MM.1S (cell line): ENCODE measurements around the gene FOXO1.

Experiments used
- DNase-seq: peaks from one replicate; pipeline ENCODE4 v3.0.0-alpha.2; 2015
- H2AFZ ChIP-seq: fragments of 300-600 bp; sonication (generic); 2 replicates; pipeline ENCODE4 v1.6.0; 2016; ENCODE audit warnings: antibody characterized with exemption, low read length
- H3F3A ChIP-seq: fragments of 300-600 bp; sonication (generic); 2 replicates; pipeline ENCODE4 v1.6.1; 2016; ENCODE audit warnings: mild to moderate bottlenecking, antibody characterized with exemption, low read length, moderate library complexity, mixed read lengths; ENCODE audit not compliant: insufficient read depth
- H3K27ac ChIP-seq: fragments of 300-600 bp; sonication (generic); 2 replicates; pipeline ENCODE4 v1.5.1; 2016; ENCODE audit warnings: mild to moderate bottlenecking, low read length
- H3K27me3 ChIP-seq: fragments of 300-600 bp; sonication (generic); replicated peaks from 2 replicates; pipeline ENCODE4 v1.6.0; 2016; ENCODE audit warnings: low read length; ENCODE audit not compliant: insufficient read depth
- H3K36me3 ChIP-seq: fragments of 300-600 bp; sonication (generic); replicated peaks from 2 replicates; pipeline ENCODE4 v1.6.1; 2016; ENCODE audit warnings: mild to moderate bottlenecking, low read length, mixed read lengths; ENCODE audit not compliant: insufficient read depth
- H3K4me1 ChIP-seq: fragments of 300-600 bp; sonication (generic); 2 replicates; pipeline ENCODE4 v1.6.1; 2016; ENCODE audit warnings: low read length, mixed read lengths
- H3K4me2 ChIP-seq: fragments of 300-600 bp; sonication (generic); 2 replicates; pipeline ENCODE4 v1.6.0; 2016; ENCODE audit warnings: low read depth, low read length
- H3K4me3 ChIP-seq: fragments of 300-600 bp; sonication (generic); 2 replicates; pipeline ENCODE4 v1.5.1; 2016; ENCODE audit warnings: low read length, mixed read lengths
- H3K79me2 ChIP-seq: fragments of 300-600 bp; sonication (generic); 2 replicates; pipeline ENCODE4 v1.6.1; 2016; ENCODE audit warnings: mixed run types, low read length, mixed read lengths
- H3K9ac ChIP-seq: fragments of 300-600 bp; sonication (generic); 2 replicates; pipeline ENCODE4 v1.6.1; 2016; ENCODE audit warnings: low read length, mixed read lengths
- H3K9me2 ChIP-seq: fragments of 300-600 bp; sonication (generic); replicated peaks from 2 replicates; pipeline ENCODE4 v1.6.1; 2016; ENCODE audit warnings: mild to moderate bottlenecking, low read length, mixed read lengths; ENCODE audit not compliant: insufficient read depth
- H3K9me3 ChIP-seq: fragments of 300-600 bp; sonication (generic); replicated peaks from 2 replicates; pipeline ENCODE4 v1.6.1; 2016; ENCODE audit warnings: mild to moderate bottlenecking, low read length, mixed read lengths; ENCODE audit not compliant: insufficient read depth
- H4K20me1 ChIP-seq: fragments of 300-600 bp; sonication (generic); 2 replicates; pipeline ENCODE4 v1.6.1; 2016; ENCODE audit warnings: mild to moderate bottlenecking, low read length, moderate library complexity, mixed read lengths; ENCODE audit not compliant: insufficient read depth
- EZH2 ChIP-seq: fragments of 300-600 bp; sonication (generic); optimal IDR thresholded peaks from 2 replicates; pipeline ENCODE3; 2017; ENCODE audit warnings: low read depth, mild to moderate bottlenecking, antibody characterized with exemption, low read length, mixed read lengths
- EZH2phosphoT487 ChIP-seq: fragments of 300-600 bp; sonication (generic); IDR thresholded peaks from 2 replicates; pipeline ENCODE4 v1.6.1; 2018; ENCODE audit warnings: antibody characterized with exemption, low read length
- TF ChIP-seq, protein P1 (sequence below): fragments of 300-600 bp; sonication (generic); IDR thresholded peaks from 2 replicates; pipeline ENCODE4 v1.5.1; 2016; ENCODE audit warnings: antibody characterized with exemption, low read length, mixed read lengths

The FOXO1 gene

DNA sequence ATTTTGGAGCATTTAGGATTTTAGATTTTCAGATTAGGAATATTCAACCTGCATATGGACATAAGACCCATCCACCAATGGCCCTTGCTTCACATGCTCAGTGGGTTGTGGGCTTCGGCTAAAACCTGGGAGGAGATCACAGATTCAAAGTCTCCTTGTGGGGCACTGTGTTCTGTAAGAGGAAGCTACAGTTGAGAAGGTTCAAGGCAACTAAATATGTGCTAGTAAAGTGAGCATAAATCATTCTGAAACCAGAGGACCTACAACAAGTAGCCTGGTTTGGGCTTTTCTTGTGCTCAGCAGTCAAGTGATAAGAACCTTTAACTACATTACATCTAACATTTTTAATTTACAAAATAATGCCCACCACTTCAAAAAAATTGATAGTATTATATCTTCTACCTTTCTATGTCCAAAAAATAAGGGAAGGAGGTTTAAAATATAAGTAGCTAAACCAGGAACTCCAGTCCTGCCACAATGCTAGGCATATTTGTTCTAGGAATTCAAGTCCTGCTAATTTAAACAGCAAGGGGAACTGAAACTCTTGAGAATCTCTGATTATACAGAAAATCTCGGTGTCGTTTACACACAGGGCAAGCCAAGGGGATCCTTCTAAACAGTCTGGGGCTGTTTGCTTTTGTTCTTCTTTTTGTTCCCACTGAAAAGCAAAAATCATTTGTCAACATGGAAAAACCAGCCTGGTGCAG, 36.6 kb downstream of the FOXO1 start:
- Histone ChIP-seq H3K36me3 (no peaks in the 10 kb centered on the region), H3K9me2 (no peaks in the 10 kb centered on the region), H3K4me1 (no peaks in the 10 kb centered on the region), H3K27ac (peak overlapping the region; percentile 71; the same call in 1 of the 2 replicates), H2AFZ (no peak overlapping the region), H3K9ac (peak overlapping the region; percentile 21; the same call in 1 of the 2 replicates), H3F3A (no peaks in the 10 kb centered on the region; the same call in 1 of the 2 replicates), H3K4me3 (no peak overlapping the region), H3K4me2 (peak overlapping the region; percentile 43), H3K27me3 (no peaks in the 10 kb centered on the region), H3K79me2 (peaks cover 23% of the 10 kb centered on the region), H3K9me3 (no peaks in the 10 kb centered on the region), H4K20me1 (no peaks in the 10 kb centered on the region)
- TF ChIP-seq, protein P1, sequence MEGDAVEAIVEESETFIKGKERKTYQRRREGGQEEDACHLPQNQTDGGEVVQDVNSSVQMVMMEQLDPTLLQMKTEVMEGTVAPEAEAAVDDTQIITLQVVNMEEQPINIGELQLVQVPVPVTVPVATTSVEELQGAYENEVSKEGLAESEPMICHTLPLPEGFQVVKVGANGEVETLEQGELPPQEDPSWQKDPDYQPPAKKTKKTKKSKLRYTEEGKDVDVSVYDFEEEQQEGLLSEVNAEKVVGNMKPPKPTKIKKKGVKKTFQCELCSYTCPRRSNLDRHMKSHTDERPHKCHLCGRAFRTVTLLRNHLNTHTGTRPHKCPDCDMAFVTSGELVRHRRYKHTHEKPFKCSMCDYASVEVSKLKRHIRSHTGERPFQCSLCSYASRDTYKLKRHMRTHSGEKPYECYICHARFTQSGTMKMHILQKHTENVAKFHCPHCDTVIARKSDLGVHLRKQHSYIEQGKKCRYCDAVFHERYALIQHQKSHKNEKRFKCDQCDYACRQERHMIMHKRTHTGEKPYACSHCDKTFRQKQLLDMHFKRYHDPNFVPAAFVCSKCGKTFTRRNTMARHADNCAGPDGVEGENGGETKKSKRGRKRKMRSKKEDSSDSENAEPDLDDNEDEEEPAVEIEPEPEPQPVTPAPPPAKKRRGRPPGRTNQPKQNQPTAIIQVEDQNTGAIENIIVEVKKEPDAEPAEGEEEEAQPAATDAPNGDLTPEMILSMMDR: no peak
- no peak for TF ChIP-seq EZH2phosphoT487
- TF ChIP-seq EZH2: no peak
- peak; percentile 8 for DNase-seq

GRCh38 chr13:40626977-40627376, 39.5 kb downstream of the FOXO1 start:
- no peaks in the 10 kb centered on the region for H4K20me1 ChIP-seq
- no peaks in the 10 kb centered on the region for H3K36me3 ChIP-seq
- no peak overlapping the region for H2AFZ ChIP-seq
- no peak overlapping the region for H3K27ac ChIP-seq
- no peak overlapping the region for H3K4me3 ChIP-seq
- H3K9ac ChIP-seq: no peak overlapping the region
- no peaks in the 10 kb centered on the region for H3K27me3 ChIP-seq
- TF ChIP-seq EZH2 (no peak), EZH2phosphoT487 (no peak)
- TF ChIP-seq, protein P1: no peak
- no peaks in the 10 kb centered on the region for H3K9me2 ChIP-seq
- H3K4me2 ChIP-seq: no peak overlapping the region
- DNase-seq: no peak
- no peaks in the 10 kb centered on the region for H3K4me1 ChIP-seq
- no peaks in the 10 kb centered on the region for H3K9me3 ChIP-seq
- H3F3A ChIP-seq: no peaks in the 10 kb centered on the region; the same call in 1 of the 2 replicates
- peaks cover 34% of the 10 kb centered on the region for H3K79me2 ChIP-seq

DNA sequence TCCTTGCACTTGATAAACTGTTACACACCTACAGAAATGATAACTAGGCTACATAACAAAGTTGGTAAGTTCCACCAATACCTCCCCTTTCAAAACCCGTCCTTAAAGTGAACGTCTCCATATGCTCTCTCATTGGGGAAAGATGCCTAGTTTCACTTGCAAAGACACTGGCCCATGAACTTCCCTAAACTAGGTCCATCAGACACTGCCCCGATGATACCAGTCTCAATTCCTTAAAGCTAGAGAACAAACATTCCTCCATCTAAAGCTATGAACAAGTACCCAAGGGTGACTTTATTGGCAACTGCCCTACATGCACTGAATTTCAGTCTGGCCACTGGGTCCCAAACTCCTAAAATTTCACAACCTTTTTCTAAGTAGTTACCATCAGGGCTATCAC, 39.9 kb downstream of the FOXO1 start:
- Histone ChIP-seq H3K27ac (no peak overlapping the region), H3K4me2 (no peak overlapping the region), H3K9me2 (no peaks in the 10 kb centered on the region), H4K20me1 (no peaks in the 10 kb centered on the region), H3K79me2 (peaks cover 34% of the 10 kb centered on the region), H3K4me1 (no peaks in the 10 kb centered on the region), H3K4me3 (no peak overlapping the region), H3K9ac (no peak overlapping the region), H2AFZ (no peak overlapping the region), H3K9me3 (no peaks in the 10 kb centered on the region), H3K27me3 (no peaks in the 10 kb centered on the region), H3F3A (no peaks in the 10 kb centered on the region; the same call in 1 of the 2 replicates), H3K36me3 (no peaks in the 10 kb centered on the region)
- no peak for TF ChIP-seq EZH2
- DNase-seq: no peak

- H3K9ac ChIP-seq: no peak overlapping the region
- H3K4me3 ChIP-seq: no peak overlapping the region
- H3K27ac ChIP-seq: no peak overlapping the region
- H3K79me2 ChIP-seq: peaks cover 32% of the 10 kb centered on the region
- H3F3A ChIP-seq: no peaks in the 10 kb centered on the region
- no peaks in the 10 kb centered on the region for H3K36me3 ChIP-seq
- no peaks in the 10 kb centered on the region for H3K27me3 ChIP-seq
- H3K4me2 ChIP-seq: no peak overlapping the region
- no peak for DNase-seq
- no peaks in the 10 kb centered on the region for H3K4me1 ChIP-seq
- no peaks in the 10 kb centered on the region for H3K9me2 ChIP-seq
- no peaks in the 10 kb centered on the region for H3K9me3 ChIP-seq
- no peak for TF ChIP-seq EZH2
- TF ChIP-seq EZH2phosphoT487: no peak
- TF ChIP-seq, protein P1: no peak
- H2AFZ ChIP-seq: no peak overlapping the region
- H4K20me1 ChIP-seq: no peaks in the 10 kb centered on the region
Observed at GRCh38 chr13:40624986-40625385, 41.5 kb downstream of the FOXO1 start.
